Mammary epithelial cell (primary cell): Measurements from ENCODE around the gene AHCYL1.

ENCODE experiments used
- EZH2 ChIP-seq: IDR thresholded peaks from 2 replicates; pipeline ENCODE4 v1.6.1; 2012; ENCODE audit warnings: low read length, inconsistent platforms, borderline replicate concordance
- TF ChIP-seq, protein P1 (sequence below), 2 donors: IDR thresholded peaks in 1 of 2; conservative IDR thresholded peaks in 1 of 2; 2 replicates each; pipeline ENCODE4 v1.5.1; 2011 to 2012; ENCODE audit warnings: inconsistent platforms in 2 of 2, low read length in 2 of 2, mild to moderate bottlenecking in 2 of 2, control low read depth in 1 of 2, low read depth in 1 of 2; ENCODE audit not compliant: insufficient read depth in 1 of 2; ENCODE audit errors: extremely low read depth in 1 of 2

DNA sequence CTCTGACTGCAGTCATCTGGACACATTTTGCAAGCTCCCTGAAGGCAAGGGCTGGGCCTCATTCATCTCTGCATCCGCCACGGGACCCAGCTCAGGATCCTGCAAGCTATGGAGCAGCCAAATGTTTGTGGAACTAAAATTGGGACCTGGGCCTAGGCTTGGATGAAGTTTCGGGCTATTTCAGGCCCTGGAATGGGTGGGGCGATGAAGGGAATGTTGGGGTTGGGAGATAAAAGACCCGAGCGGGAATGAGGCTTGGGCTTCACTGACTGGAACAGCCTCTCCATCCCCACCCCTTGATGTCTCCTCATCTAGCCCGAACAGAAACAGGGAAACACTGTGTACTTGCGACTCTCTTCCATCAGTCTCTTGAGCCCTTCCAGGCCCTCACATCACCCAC, 7.3 kb upstream of the AHCYL1 start:
- TF ChIP-seq, protein P1, sequence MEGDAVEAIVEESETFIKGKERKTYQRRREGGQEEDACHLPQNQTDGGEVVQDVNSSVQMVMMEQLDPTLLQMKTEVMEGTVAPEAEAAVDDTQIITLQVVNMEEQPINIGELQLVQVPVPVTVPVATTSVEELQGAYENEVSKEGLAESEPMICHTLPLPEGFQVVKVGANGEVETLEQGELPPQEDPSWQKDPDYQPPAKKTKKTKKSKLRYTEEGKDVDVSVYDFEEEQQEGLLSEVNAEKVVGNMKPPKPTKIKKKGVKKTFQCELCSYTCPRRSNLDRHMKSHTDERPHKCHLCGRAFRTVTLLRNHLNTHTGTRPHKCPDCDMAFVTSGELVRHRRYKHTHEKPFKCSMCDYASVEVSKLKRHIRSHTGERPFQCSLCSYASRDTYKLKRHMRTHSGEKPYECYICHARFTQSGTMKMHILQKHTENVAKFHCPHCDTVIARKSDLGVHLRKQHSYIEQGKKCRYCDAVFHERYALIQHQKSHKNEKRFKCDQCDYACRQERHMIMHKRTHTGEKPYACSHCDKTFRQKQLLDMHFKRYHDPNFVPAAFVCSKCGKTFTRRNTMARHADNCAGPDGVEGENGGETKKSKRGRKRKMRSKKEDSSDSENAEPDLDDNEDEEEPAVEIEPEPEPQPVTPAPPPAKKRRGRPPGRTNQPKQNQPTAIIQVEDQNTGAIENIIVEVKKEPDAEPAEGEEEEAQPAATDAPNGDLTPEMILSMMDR (conservative IDR thresholded peaks at IDR 0.05 in 1 of 2, IDR thresholded peaks at IDR 0.05 in 1 of 2; ENCODE audit: extremely low read depth in 1 of 2, insufficient read depth in 1 of 2, low read depth in 1 of 2, low read length in 2 of 2), result no peak
- TF ChIP-seq EZH2, result no peak
